Natural killer cell (primary cell): Measurements from ENCODE around the gene RBL2. TPM values are rescaled to one million over a fixed set of nuclear protein-coding genes. Genes with fewer than 3 reads are reported as not detected.

Experiments
- ATAC-seq, 3 donors: fragments of 150-1000 bp in 2 of 3; fragments of 200-7000 bp in 1 of 3; cut with Tn5 transposase; 1 replicate in 1 of 3; 2 replicates in 2 of 3; pipeline ENCODE4 v1.10.0; 2021; ENCODE audit warnings: mild to moderate bottlenecking in 2 of 3, moderate library complexity in 2 of 3
- DNase-seq, 2 donors: peaks; one replicate each; pipeline versions ENCODE4 v3.0.0 to v3.0.0-alpha.2; 2013 to 2021; ENCODE audit warnings: mixed read lengths in 1 of 2
- H3K27ac ChIP-seq: one replicate; pipeline ENCODE4 v1.5.1; 2013; ENCODE audit warnings: mild to moderate bottlenecking, low read length
- H3K27me3 ChIP-seq: one replicate; pipeline ENCODE4 v1.6.1; 2013; ENCODE audit warnings: low read length; ENCODE audit not compliant: control insufficient read depth, insufficient read depth
- H3K36me3 ChIP-seq: one replicate; pipeline ENCODE4 v1.6.1; 2013; ENCODE audit warnings: low read length; ENCODE audit not compliant: control insufficient read depth, insufficient read depth
- H3K4me1 ChIP-seq: one replicate; pipeline ENCODE4 v1.6.1; 2013; ENCODE audit warnings: low read length; ENCODE audit not compliant: control insufficient read depth, insufficient read depth
- H3K4me3 ChIP-seq: one replicate; pipeline ENCODE4 v1.5.1; 2013; ENCODE audit warnings: low read length
- H3K9me3 ChIP-seq: one replicate; pipeline ENCODE4 v1.6.1; 2013; ENCODE audit warnings: low read length; ENCODE audit not compliant: control insufficient read depth, insufficient read depth
- H3K27ac Mint-ChIP-seq, 2 donors: one replicate each; pipeline ENCODE4 v1.8.0; 2022; ENCODE audit warnings: mild to moderate bottlenecking in 2 of 2, mixed read lengths in 2 of 2, moderate library complexity in 1 of 2
- H3K27me3 Mint-ChIP-seq, 2 donors: one replicate each; pipeline ENCODE4 v1.8.0; 2022; ENCODE audit warnings: low read depth in 2 of 2, mixed read lengths in 2 of 2
- H3K36me3 Mint-ChIP-seq: one replicate; pipeline ENCODE4 v1.8.0; 2022; ENCODE audit warnings: mixed read lengths
- H3K4me1 Mint-ChIP-seq, 2 donors: one replicate each; pipeline ENCODE4 v1.8.0; 2022; ENCODE audit warnings: mixed read lengths in 2 of 2
- H3K4me3 Mint-ChIP-seq: one replicate; pipeline ENCODE4 v1.8.0; 2022; ENCODE audit warnings: mild to moderate bottlenecking, moderate library complexity, mixed read lengths
- H3K9me3 Mint-ChIP-seq, 2 donors: one replicate each; pipeline ENCODE4 v1.8.0; 2022; ENCODE audit warnings: mixed read lengths in 2 of 2
- WGBS: methylation state at CpG from one replicate; pipeline ENCODE4 v1.1.7; 2013; ENCODE audit warnings: missing lambda C conversion rate; ENCODE audit not compliant: insufficient coverage; 5-methylcytosine and 5-hydroxymethylcytosine counted together
- intact Hi-C: fragments of 100-400 bp; cut with micrococcal nuclease; formaldehyde crosslinking; loops from one replicate; pipeline ENCODE4 v1.14.2; 2022
- total RNA-seq, 4 donors: library from RNA; stranded (reverse); fragments of 120-200 nt in 1 of 4; gene quantifications; one replicate each; pipeline versions ENCODE4 v1.2.3 to v1.2.4, GENCODE V29; 2013 to 2022
- TF ChIP-seq, protein P1 (sequence below): fragments of 200-600 bp; IDR thresholded peaks from one replicate; pipeline ENCODE4 v1.8.0; 2022; ENCODE audit warnings: antibody characterized with exemption

RBL2 gene
- total RNA-seq, 3 donors from 2014 or later (not counting 1 experiment from before 2014, with no cell fraction given) = 140 to 222 (median 175) TPM

GRCh38 chr16:53445534-53445933, 11.3 kb downstream of the RBL2 start:
- DNase-seq (peak in 1 of 2 donors; percentile 28), ATAC-seq (peak; percentile 85 to 91 (median 91))
- Mint-ChIP-seq H3K4me1 (peaks cover 24 to 32% of the 10 kb centered on the region in 2 donors), H3K9me3 (no peaks in the 10 kb centered on the region), H3K4me3 (peak overlapping the region; percentile 72), H3K27me3 (no peaks in the 10 kb centered on the region), H3K36me3 (no peaks in the 10 kb centered on the region), H3K27ac (peak overlapping the region; percentile 75 to 86)
- TF ChIP-seq, protein P1, sequence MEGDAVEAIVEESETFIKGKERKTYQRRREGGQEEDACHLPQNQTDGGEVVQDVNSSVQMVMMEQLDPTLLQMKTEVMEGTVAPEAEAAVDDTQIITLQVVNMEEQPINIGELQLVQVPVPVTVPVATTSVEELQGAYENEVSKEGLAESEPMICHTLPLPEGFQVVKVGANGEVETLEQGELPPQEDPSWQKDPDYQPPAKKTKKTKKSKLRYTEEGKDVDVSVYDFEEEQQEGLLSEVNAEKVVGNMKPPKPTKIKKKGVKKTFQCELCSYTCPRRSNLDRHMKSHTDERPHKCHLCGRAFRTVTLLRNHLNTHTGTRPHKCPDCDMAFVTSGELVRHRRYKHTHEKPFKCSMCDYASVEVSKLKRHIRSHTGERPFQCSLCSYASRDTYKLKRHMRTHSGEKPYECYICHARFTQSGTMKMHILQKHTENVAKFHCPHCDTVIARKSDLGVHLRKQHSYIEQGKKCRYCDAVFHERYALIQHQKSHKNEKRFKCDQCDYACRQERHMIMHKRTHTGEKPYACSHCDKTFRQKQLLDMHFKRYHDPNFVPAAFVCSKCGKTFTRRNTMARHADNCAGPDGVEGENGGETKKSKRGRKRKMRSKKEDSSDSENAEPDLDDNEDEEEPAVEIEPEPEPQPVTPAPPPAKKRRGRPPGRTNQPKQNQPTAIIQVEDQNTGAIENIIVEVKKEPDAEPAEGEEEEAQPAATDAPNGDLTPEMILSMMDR = no peak
- peaks cover 21% of the 10 kb centered on the region for H3K4me1 ChIP-seq
- WGBS = 47% methylated on average over 5 of the region's 5 CpGs
- H3K9me3 ChIP-seq = no peaks in the 10 kb centered on the region
- peaks cover 42% of the 10 kb centered on the region for H3K36me3 ChIP-seq
- H3K27ac ChIP-seq = peak overlapping the region; percentile 65
- H3K4me3 ChIP-seq = peak overlapping the region; percentile 28
- intact Hi-C loops = loop anchor here (1.0 kb wide), 2 partner anchors 10 to 12 kb away; no protein-coding TSS in a partner anchor
- no peaks in the 10 kb centered on the region for H3K27me3 ChIP-seq

DNA sequence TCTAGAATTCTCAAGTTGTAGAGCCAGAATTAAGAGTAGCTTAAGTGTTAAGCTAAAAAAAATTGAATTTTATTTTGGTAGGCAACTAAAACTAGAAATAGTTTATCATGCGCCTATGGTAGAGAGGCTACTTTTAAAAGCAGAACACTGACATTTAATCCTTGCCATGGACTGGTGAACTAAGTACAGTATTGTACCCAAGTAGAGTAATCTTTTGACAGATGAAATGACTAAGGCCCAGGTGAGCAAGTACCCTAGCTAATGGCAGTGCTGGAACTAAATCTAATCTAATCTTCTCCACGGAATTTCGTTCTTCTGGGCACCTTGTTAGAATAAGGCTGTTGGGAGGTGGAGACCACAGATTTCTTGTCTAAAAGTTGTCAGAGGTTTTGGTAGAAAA, 11.8 kb downstream of the RBL2 start:
- Mint-ChIP-seq H3K9me3 (no peaks in the 10 kb centered on the region), H3K4me1 (peaks cover 24 to 32% of the 10 kb centered on the region in 2 donors), H3K36me3 (no peaks in the 10 kb centered on the region), H3K4me3 (peak overlapping the region; percentile 72), H3K27me3 (no peaks in the 10 kb centered on the region), H3K27ac (peak overlapping the region; percentile 75 to 86)
- WGBS = 83% methylated on average over 3 of the region's 3 CpGs
- peaks cover 40% of the 10 kb centered on the region for H3K36me3 ChIP-seq
- H3K27me3 ChIP-seq = no peaks in the 10 kb centered on the region
- H3K4me1 ChIP-seq = peaks cover 23% of the 10 kb centered on the region
- peak overlapping the region; percentile 28 for H3K4me3 ChIP-seq
- no peaks in the 10 kb centered on the region for H3K9me3 ChIP-seq
- intact Hi-C loops = no loop called here
- DNase-seq = no peak
- ATAC-seq = peak in 1 of 3 donors; percentile 15
- peak overlapping the region; percentile 65 for H3K27ac ChIP-seq
- TF ChIP-seq, protein P1 = no peak

GRCh38 chr16:53449816-53450517, 15.7 kb downstream of the RBL2 start:
- peak overlapping the region; percentile 11 for H3K4me3 Mint-ChIP-seq
- H3K9me3 Mint-ChIP-seq = no peaks in the 10 kb centered on the region
- intact Hi-C loops = loop anchor here (10.0 kb wide), 1 partner anchor 355 kb away; no protein-coding TSS in a partner anchor
- Histone ChIP-seq H3K27ac (peak overlapping the region; percentile 43), H3K4me3 (peak overlapping the region; percentile 32), H3K4me1 (peaks cover 32% of the 10 kb centered on the region), H3K27me3 (no peaks in the 10 kb centered on the region), H3K9me3 (no peaks in the 10 kb centered on the region), H3K36me3 (peaks cover 44% of the 10 kb centered on the region)
- peak in 2 of 3 donors; percentile 14 to 42 for ATAC-seq
- no peaks in the 10 kb centered on the region for H3K27me3 Mint-ChIP-seq
- DNase-seq = peak in 1 of 2 donors; percentile 39
- peaks cover 38 to 43% of the 10 kb centered on the region in 2 donors for H3K4me1 Mint-ChIP-seq
- TF ChIP-seq, protein P1 = no peak
- H3K36me3 Mint-ChIP-seq = peaks cover 6% of the 10 kb centered on the region
- no CpG with 5 or more reads among the region's 4 CpGs for WGBS
- peak overlapping the region in 1 of 2 donors; percentile 63 for H3K27ac Mint-ChIP-seq
